OCI-LY3 (cell line): Measurements from ENCODE around the gene SLC13A3.

Experiments
- EZH2phosphoT487 ChIP-seq: fragments of 200-600 bp; shearing (Covaris generic); IDR thresholded peaks from 2 replicates; pipeline ENCODE4 v1.6.1; 2018; ENCODE audit warnings: antibody characterized with exemption, mixed run types, low read depth
- TF ChIP-seq, protein P1 (sequence below): fragments of 200-600, 300-600 bp; sonication (generic); IDR thresholded peaks from 2 replicates; pipeline ENCODE4 v1.5.1; 2014; ENCODE audit warnings: antibody characterized with exemption, low read length, low read depth

DNA sequence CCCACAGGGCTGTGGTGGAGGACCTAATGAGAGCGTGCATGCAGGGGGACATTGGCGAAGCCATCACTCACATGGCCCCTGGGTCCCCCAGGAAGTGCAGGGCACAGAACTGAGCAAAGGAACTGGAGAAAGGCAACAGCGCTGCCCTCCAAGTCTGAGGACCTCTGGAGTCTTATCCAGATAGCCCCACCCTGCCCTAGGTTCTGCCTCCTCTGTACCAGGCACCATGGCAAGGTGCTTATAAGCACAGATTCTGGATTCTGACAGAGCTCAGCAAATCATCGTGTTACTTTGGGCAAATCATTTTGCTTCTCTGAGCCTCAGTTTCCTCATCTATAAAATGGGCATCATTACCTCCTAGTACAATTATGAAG, 44.5 kb downstream of the SLC13A3 start:
- TF ChIP-seq, protein P1, sequence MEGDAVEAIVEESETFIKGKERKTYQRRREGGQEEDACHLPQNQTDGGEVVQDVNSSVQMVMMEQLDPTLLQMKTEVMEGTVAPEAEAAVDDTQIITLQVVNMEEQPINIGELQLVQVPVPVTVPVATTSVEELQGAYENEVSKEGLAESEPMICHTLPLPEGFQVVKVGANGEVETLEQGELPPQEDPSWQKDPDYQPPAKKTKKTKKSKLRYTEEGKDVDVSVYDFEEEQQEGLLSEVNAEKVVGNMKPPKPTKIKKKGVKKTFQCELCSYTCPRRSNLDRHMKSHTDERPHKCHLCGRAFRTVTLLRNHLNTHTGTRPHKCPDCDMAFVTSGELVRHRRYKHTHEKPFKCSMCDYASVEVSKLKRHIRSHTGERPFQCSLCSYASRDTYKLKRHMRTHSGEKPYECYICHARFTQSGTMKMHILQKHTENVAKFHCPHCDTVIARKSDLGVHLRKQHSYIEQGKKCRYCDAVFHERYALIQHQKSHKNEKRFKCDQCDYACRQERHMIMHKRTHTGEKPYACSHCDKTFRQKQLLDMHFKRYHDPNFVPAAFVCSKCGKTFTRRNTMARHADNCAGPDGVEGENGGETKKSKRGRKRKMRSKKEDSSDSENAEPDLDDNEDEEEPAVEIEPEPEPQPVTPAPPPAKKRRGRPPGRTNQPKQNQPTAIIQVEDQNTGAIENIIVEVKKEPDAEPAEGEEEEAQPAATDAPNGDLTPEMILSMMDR: no peak
- no peak for TF ChIP-seq EZH2phosphoT487
